ENCODE results near the gene NIM1K.
"Not testable (repeated sequence)": the region's sequence is repeated elsewhere in the genome, so short reads cannot be mapped to it uniquely, and the experiment has no call there.

Gene NIM1K

GRCh38 chr5:43315682-43316081 lies 123.7 kb downstream of the NIM1K start:
- DNase-seq = no peak

DNA sequence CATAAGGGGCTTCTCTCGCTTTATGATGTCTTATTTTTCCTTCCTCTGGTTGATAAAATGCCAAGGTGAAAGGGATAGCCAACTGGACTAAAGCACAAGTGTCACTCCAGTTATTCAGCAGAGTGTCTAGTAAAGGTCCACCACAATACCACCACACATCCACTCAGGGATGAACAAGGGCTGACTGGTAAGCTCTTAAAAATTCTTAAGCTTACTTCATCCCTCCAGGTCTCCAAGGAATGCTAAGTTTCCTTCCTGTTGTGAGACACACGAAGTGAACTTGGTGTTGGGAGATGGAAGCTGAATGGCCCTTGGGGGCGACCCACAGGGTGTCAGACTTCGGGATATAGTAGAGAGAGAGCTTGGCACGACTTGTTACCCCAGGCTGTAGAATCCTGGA lies 124.4 kb downstream of the NIM1K start:
- no peak for DNase-seq

DNA sequence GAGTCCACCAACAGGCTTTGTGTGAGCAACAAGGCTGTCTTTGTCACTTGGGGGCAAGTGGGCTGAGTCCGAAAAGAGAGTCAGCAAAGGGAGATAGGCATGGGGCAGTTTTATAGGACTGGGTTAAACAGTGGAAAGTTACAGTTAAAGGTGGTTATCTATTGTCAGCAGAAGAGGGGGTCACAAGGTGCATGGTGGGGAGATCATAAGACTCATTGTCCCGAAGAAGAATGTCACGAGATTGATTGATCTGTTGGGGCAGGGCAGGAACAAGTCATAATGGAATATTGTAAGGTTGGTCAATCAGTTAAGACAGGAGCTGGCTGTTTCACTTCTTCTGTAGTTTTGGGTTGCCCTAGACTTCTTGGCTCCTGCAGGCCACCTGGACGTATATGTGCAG lies 128.8 kb downstream of the NIM1K start:
- DNase-seq = no peak

DNA sequence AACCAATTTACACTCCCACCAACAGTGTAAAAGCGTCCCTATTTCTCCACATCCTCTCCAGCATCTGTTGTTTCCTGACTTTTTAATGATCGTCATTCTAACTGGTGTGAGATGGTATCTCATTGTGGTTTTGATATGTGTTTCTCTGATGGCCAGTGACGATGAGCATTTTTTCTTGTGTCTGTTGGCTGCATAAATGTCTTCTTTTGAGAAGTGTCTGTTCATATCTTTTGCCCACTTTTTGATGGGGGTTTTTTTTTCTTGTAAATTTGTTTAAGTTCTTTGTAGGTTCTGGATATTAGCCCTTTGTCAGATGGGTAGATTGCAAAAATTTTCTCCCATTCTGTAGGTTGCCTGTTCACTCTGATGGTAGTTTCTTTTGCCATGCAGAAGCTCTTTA lies 131.5 kb downstream of the NIM1K start:
- DNase-seq = not testable (repeated sequence)

- not testable (repeated sequence) for DNase-seq
Observed at GRCh38 chr5:43325624-43326023, 133.6 kb downstream of the NIM1K start.
